BJ (cell line): ENCODE measurements around the gene DQX1. TPM values are rescaled to one million over a fixed set of nuclear protein-coding genes. Genes with fewer than 3 reads are reported as not detected.

Experiments
- CTCF ChIA-PET: fragments of 350-600 bp; formaldehyde crosslinking; extraction: SDS; loops from one replicate; lab custom pipeline; 2021; ENCODE audit warnings: antibody characterized with exemption, inconsistent platforms; lab: Yijun Ruan, JAX
- POLR2A ChIA-PET: fragments of 300-600 bp; sonication (Branson Sonifier 250); formaldehyde crosslinking; extraction: SDS; loops from one replicate; lab custom pipeline; 2021; ENCODE audit warnings: antibody characterized with exemption; lab: Charles Lee
- DNase-seq: peaks from one replicate; pipeline ENCODE4 v3.0.0-alpha.2; 2011; ENCODE audit warnings: low read depth
- H3K27me3 ChIP-seq: 2 replicates; pipeline ENCODE4 v1.6.0; 2011; ENCODE audit warnings: low read length; ENCODE audit not compliant: control insufficient read depth, insufficient read depth
- H3K36me3 ChIP-seq: 2 replicates; pipeline ENCODE4 v1.5.1; 2011; ENCODE audit warnings: low read length; ENCODE audit not compliant: control insufficient read depth, insufficient read depth
- H3K4me3 ChIP-seq: 2 replicates; pipeline ENCODE4 v1.5.1; 2011; ENCODE audit warnings: low read depth, mild to moderate bottlenecking, control low read depth, low read length
- polyA plus RNA-seq: library from polyadenylated mRNA; depleted of rRNA; stranded (reverse); fragments of >200 nt; gene quantifications from 2 replicates; pipeline ENCODE4 v1.2.3, GENCODE V29; 2011
- TF ChIP-seq, protein P1 (sequence below): IDR thresholded peaks from 2 replicates; pipeline ENCODE4 v1.5.1; 2011; ENCODE audit warnings: low read depth, mild to moderate bottlenecking, control low read depth, inconsistent platforms, low read length, moderate library complexity; ENCODE audit not compliant: insufficient read depth

DQX1 gene
- polyA plus RNA-seq, 1 experiment: 0.12 TPM

DNA sequence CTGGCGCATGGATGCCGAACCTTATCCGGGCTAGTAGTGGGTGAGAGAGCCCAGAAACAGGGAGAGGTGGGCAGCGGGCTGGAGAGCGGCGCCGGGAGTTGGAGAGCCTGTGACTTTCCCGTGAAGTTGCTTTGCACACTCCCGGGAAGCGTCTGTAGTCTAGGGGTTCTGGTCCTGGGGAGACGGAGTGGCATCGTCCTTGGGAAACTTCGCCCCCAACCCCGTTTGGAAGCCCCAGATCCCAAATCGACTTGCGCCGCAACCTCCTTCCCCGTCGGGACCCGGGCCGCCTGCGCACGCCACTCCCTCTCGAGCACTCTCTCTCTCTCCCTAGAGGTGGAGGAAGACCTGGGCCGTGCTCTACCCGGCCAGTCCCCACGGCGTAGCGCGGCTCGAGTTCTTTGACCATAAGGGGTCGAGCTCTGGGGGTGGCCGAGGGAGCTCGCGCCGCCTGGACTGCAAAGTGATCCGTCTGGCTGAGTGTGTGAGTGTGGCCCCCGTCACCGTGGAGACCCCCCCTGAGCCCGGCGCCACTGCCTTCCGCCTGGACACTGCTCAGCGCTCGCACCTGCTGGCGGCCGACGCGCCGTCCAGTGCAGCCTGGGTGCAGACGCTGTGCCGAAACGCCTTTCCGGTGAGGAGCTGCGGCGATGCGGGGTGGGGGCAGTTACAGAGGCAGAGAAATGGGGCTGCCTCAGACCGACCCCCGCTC, 28.9 kb upstream of the DQX1 start:
- peak overlapping the region; percentile 54 for H3K4me3 ChIP-seq
- no peaks in the 10 kb centered on the region for H3K27me3 ChIP-seq
- POLR2A ChIA-PET: no interaction called here
- TF ChIP-seq, protein P1, sequence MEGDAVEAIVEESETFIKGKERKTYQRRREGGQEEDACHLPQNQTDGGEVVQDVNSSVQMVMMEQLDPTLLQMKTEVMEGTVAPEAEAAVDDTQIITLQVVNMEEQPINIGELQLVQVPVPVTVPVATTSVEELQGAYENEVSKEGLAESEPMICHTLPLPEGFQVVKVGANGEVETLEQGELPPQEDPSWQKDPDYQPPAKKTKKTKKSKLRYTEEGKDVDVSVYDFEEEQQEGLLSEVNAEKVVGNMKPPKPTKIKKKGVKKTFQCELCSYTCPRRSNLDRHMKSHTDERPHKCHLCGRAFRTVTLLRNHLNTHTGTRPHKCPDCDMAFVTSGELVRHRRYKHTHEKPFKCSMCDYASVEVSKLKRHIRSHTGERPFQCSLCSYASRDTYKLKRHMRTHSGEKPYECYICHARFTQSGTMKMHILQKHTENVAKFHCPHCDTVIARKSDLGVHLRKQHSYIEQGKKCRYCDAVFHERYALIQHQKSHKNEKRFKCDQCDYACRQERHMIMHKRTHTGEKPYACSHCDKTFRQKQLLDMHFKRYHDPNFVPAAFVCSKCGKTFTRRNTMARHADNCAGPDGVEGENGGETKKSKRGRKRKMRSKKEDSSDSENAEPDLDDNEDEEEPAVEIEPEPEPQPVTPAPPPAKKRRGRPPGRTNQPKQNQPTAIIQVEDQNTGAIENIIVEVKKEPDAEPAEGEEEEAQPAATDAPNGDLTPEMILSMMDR: no peak
- CTCF ChIA-PET: interaction anchor here (1.0 kb wide), 1 partner anchor 12 kb away, joined by 3 read pairs; no protein-coding TSS in a partner anchor
- no peak for DNase-seq
- peaks cover 4% of the 10 kb centered on the region for H3K36me3 ChIP-seq

DNA sequence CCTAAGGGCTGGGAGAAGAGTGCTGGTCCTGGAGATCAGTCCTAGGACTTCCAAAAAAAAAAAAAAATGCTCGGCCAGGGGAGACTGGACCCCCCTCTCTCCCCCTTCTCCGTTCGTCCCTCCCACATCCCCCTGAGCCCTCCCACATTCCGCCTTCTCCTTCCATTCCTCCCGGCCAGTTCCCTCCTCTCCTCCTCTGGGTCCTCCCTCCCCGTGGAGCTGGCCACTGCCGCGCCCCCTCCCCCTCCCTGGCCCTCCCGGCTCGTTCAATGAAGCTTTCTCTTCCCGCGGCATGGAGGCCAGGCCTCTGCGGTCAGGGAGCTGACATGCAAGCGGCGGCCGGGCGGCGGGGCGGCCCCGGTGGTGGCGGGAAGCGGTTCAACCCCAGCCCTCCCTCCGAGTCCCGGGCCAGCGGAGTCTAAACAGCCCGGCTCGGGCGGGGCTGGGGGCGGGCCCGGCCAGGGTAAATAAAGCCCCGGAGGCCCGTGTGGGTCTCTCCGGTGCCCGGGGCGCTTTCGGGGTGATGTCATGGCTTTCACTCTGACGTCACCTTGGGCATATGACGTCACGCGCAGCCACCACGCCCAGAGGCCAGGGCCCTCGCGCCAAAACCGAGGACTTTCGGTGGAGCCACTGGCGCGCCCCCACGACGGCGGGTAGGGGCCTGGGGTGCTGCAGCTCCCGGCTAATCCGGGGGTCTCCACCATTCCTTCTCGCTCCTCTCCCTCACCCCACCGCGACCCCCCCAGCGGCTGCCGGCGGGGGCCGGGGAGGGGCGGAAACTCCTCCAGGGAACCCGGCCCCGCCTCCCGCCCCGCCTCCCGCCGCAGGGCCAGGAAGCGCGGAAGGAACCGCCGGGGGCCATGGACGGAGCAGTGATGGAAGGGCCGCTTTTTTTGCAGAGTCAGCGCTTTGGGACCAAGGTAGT, 28.1 kb upstream of the DQX1 start, which contains the start of the genes DOK1 and LOXL3:
DOK1 (plus strand) TSS at position 829 of the 928 bp plus-strand sequence; CDS start at position 864, 35 bp downstream.
LOXL3 (minus strand) TSS at position 51 of the 928 bp plus-strand sequence. CDS start 1,308 bp downstream, outside the sequence.
- ChIA-PET CTCF (interaction anchor here (1.6 kb wide), 1 partner anchor 12 kb away, joined by 6 read pairs; no protein-coding TSS in a partner anchor), POLR2A (interaction anchor here (1.0 kb wide), 1 partner anchor 13 kb away, joined by 3 read pairs; no protein-coding TSS in a partner anchor)
- Histone ChIP-seq H3K36me3 (peaks cover 4% of the 10 kb centered on the region), H3K4me3 (peak within 1 kb of the TSS; percentile 54), H3K27me3 (no peaks in the 10 kb centered on the region)
- TF ChIP-seq, protein P1: no peak
- peak; percentile 50 for DNase-seq

DNA sequence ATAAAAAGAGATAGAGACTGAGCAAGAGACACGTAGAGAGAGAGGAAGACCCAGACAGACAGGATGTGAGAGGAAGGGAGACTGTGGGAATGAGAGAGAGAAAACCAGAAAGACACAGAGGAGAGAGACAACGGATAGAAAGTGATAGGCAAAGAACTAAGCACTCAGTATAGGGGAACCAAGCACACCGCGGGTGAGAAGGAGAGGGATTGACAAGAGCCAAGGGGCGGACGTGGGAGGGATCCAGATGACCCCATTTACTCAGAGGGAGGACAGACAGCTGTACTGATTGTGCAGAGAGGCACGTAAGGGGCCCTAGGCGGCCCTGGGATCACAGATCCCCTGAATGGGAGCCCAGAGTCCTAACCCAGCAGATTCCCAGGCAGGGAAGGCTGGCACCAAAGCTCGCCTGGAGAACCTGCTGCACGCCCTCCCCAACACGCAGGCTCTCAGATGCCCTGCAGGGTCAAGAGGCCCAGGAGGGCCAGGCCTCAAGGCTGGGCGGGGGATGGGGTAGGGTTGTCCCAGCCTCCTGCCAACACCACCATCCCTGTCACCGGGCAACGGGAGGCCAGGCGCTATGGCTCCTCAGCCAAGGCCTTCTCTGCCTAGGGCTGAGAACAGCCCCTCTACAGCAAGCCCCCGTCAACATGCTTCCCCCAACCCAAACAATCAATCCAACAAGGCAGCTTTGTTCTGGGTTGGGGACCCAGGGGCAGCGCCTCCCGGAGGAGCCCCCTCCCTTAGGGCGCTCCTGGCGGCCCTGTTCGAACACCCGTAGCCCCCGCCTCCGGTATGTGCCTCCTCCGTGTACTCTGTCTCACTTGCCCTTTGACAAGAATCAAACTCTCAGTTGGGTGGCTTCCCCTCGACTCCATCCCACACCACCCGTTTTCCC, 27.1 kb upstream of the DQX1 start:
- POLR2A ChIA-PET: interaction anchor here (1.0 kb wide), 1 partner anchor 14 kb away, joined by 3 read pairs; no protein-coding TSS in a partner anchor
- H3K4me3 ChIP-seq: peak overlapping the region; percentile 54
- no peak for DNase-seq
- CTCF ChIA-PET: interaction anchor here (1.0 to 1.6 kb wide), 3 partner anchors 13 to 48 kb away, joined by 3 to 6 read pairs (median 3); no protein-coding TSS in a partner anchor
- TF ChIP-seq, protein P1: no peak
- H3K36me3 ChIP-seq: peaks cover 4% of the 10 kb centered on the region
- H3K27me3 ChIP-seq: no peaks in the 10 kb centered on the region

DNA sequence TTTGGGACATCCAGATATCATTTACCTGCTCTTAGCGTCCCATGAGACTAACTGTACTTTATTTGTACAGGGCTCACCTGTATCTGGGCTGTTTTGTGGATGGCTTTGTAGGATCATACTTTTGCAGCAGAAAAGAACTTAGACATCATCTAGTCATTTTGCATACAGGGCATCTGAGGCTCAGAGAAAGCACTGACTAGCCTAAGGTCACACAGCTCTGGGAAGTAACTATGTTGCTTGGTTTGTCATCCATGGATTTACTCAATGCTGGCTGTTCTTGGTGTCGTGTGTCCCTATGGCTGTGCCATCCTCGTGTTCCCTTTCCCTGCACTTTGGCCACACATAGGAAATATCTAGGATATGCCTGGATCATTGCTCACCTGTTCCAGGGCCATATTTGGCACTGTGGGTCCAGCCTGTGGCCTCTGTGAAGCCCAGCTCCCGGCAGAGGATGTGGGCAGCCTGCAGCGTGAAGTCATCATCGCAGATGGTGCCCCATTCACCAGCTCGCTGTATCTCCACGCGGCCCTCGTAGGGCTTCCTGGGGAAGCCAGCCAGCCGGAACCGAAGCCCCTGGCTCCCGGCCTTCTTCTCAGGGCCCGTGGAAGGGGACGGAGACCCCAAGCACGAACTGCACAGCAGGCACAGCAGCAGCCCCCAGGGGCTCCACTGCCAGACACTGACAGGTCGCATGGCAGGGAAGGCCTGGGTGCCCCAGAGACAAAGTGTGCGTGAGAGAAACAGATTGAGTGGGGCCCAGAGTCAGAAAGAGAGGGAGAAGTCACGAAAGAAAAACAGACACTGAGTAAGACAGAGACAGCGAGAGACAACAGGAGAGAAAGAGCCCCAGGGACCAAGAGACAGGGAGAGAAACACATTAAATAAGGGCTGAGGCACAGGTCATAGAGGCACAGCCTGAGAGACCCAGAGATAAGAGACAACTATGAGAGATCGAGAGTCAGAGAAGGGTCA, 26.2 kb upstream of the DQX1 start:
- ChIA-PET CTCF (interaction anchor here (1.0 to 1.1 kb wide), 2 partner anchors 23 to 49 kb away, joined by 3 read pairs; no protein-coding TSS in a partner anchor), POLR2A (no interaction called here)
- no peak for DNase-seq
- TF ChIP-seq, protein P1: no peak
- Histone ChIP-seq H3K36me3 (peaks cover 4% of the 10 kb centered on the region), H3K4me3 (peak overlapping the region; percentile 54), H3K27me3 (no peaks in the 10 kb centered on the region)
